AG10803 (cell line): ENCODE results near the gene FOXE3.
"Not testable (repeated sequence)": the region's sequence is repeated elsewhere in the genome, so short reads cannot be mapped to it uniquely, and the experiment has no call there.

Source experiments
- DNase-seq: peaks from one replicate; pipeline ENCODE4 v3.0.0; 2010; ENCODE audit warnings: low read depth
- H3K4me3 ChIP-seq: 2 replicates; pipeline ENCODE4 v1.5.1; 2011; ENCODE audit warnings: mild to moderate bottlenecking, low read length, control low read depth
- TF ChIP-seq, protein P1 (sequence below): conservative IDR thresholded peaks from 2 replicates; pipeline ENCODE4 v1.5.1; 2011; ENCODE audit warnings: mild to moderate bottlenecking, low read length, control low read depth, inconsistent platforms

The FOXE3 gene

GRCh38 chr1:47449822-47450552 is 33.9 kb downstream of the FOXE3 start:
- DNase-seq = no peak
- no peak overlapping the region for H3K4me3 ChIP-seq
- TF ChIP-seq, protein P1, sequence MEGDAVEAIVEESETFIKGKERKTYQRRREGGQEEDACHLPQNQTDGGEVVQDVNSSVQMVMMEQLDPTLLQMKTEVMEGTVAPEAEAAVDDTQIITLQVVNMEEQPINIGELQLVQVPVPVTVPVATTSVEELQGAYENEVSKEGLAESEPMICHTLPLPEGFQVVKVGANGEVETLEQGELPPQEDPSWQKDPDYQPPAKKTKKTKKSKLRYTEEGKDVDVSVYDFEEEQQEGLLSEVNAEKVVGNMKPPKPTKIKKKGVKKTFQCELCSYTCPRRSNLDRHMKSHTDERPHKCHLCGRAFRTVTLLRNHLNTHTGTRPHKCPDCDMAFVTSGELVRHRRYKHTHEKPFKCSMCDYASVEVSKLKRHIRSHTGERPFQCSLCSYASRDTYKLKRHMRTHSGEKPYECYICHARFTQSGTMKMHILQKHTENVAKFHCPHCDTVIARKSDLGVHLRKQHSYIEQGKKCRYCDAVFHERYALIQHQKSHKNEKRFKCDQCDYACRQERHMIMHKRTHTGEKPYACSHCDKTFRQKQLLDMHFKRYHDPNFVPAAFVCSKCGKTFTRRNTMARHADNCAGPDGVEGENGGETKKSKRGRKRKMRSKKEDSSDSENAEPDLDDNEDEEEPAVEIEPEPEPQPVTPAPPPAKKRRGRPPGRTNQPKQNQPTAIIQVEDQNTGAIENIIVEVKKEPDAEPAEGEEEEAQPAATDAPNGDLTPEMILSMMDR = peak; percentile 54

- no peak overlapping the region for H3K4me3 ChIP-seq
- no peak for DNase-seq
- TF ChIP-seq, protein P1 = no peak
Measured at GRCh38 chr1:47450606-47451005, 34.5 kb downstream of the FOXE3 start.

DNA sequence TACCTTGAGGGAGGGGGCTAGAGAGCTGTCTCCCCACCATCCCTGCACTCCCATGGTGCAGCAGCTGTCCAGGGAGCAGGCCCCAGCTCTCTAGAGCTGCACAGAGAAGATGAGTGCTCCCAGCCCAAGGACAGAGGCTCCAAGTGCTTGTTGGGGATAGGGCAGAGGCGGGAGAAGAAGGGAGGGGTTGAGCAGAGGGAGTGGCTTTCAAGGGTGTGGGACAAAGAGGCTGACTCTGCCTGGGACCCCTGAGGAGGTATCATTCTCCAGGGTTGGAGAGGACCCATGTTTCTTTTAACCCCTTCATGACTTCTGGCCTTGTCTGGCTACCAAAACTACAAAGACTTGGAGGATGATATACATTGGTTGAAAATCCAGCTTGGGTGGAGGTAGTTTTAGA is 36.3 kb downstream of the FOXE3 start:
- TF ChIP-seq, protein P1 = no peak
- DNase-seq = no peak
- no peak overlapping the region for H3K4me3 ChIP-seq

- not testable (repeated sequence) for H3K4me3 ChIP-seq, DNase-seq
Measured at GRCh38 chr1:47453910-47454309, 37.8 kb downstream of the FOXE3 start.

GRCh38 chr1:47456250-47456649 is 40.2 kb downstream of the FOXE3 start:
- TF ChIP-seq, protein P1 = no peak
- H3K4me3 ChIP-seq = no peak overlapping the region
- no peak for DNase-seq

DNA sequence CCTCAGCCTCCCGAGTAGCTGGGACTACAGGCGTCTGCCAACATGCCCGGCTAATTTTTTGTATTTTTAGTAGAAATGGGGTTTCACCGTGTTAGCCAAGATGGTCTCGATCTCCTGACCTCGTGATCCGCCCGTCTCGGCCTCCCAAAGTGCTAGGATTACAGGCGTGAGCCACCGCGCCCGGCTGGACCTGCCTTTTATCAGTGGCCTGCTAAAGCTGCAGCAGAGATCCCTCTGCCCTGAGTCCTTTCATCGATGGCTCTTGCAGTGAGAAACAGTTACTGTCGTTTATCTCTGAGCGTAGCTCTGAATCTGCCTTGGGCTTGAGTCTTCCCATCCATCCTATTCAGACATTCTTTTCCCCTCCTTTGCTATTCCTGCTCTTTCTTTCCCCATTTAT is 41.5 kb downstream of the FOXE3 start:
- DNase-seq, H3K4me3 ChIP-seq: not testable (repeated sequence)

DNA sequence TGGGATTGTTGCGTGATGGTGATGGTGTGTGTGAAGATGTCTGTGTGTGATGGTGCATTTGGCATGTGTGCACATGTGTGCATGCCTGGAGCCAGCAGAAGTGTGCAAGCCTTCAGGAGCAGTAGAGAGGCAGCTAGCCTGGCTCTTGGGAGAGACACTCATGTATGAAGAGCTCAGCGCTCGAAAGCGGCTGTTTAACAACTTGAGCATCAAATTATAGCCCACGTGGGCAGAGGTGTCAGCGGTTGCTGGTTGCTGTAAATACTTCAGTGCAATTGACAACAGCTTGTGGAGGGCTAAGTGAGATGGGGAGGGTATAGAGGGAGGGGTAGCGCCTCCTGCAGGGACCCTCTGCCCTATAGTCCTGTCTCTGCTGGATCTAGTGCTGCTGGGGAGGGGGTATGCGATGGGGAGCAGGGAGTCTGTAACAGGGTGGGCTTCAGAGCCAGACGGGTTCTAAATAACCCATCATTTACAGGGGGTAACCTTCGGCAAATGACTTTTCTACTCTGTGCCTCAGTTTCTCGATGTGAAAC is 43.2 kb downstream of the FOXE3 start:
- no peak for DNase-seq
- TF ChIP-seq, protein P1 = no peak
- no peak overlapping the region for H3K4me3 ChIP-seq

- no peak overlapping the region for H3K4me3 ChIP-seq
- TF ChIP-seq, protein P1 = no peak
- DNase-seq = no peak
Measured at GRCh38 chr1:47460040-47460439, 44.0 kb downstream of the FOXE3 start.
